ENCODE results near the gene NSUN2.
A peak's percentile ranks its signal among the peaks of the same experiment; 100 is the strongest.
"Not testable (repeated sequence)": the region's sequence is repeated elsewhere in the genome, so short reads cannot be mapped to it uniquely, and the experiment has no call there.

NSUN2 gene

GRCh38 chr5:6632888-6633468, at the start of gene NSUN2, which contains the start of gene SRD5A1:
Gene NSUN2, minus strand, starts transcription at chr5:6633044. Its CDS starts 65 bp downstream, at chr5:6632979.
Gene SRD5A1, plus strand, starts transcription at chr5:6633440. Its CDS starts 137 bp downstream, at chr5:6633577.
- peak; percentile 91 to 92 for ATAC-seq (replicated peaks)
- peaks cover 33 to 49% of the 10 kb centered on the region in 2 donors for H3K36me3 Mint-ChIP-seq
- peak within 1 kb of the TSS; percentile 99 for H3K27ac Mint-ChIP-seq
- no peaks in the 10 kb centered on the region for H3K27me3 Mint-ChIP-seq
- H3K4me1 Mint-ChIP-seq: peaks cover 26 to 38% of the 10 kb centered on the region in 2 donors
- no peaks in the 10 kb centered on the region for H3K9me3 Mint-ChIP-seq
- H3K4me3 Mint-ChIP-seq: peak within 1 kb of the TSS; percentile 93
- peak; percentile 89 for DNase-seq

GRCh38 chr5:6682239-6682638, 49.4 kb upstream of the NSUN2 start:
- no peak overlapping the region for H3K4me3 Mint-ChIP-seq
- DNase-seq (no peak), ATAC-seq (replicated peaks) (no peak)
- H3K4me1 Mint-ChIP-seq: peaks cover 0 to 2% of the 10 kb centered on the region in 2 donors
- H3K27me3 Mint-ChIP-seq: peaks cover 35 to 45% of the 10 kb centered on the region in 2 donors
- H3K27ac Mint-ChIP-seq: no peak overlapping the region
- peaks cover 3 to 7% of the 10 kb centered on the region in 2 donors for H3K36me3 Mint-ChIP-seq
- peaks cover 2 to 3% of the 10 kb centered on the region in 2 donors for H3K9me3 Mint-ChIP-seq

GRCh38 chr5:6681682-6682081, 48.8 kb upstream of the NSUN2 start:
- no peak for ATAC-seq (replicated peaks)
- no peak for DNase-seq
- H3K4me3 Mint-ChIP-seq: no peak overlapping the region
- peaks cover 1 to 2% of the 10 kb centered on the region in 2 donors for H3K4me1 Mint-ChIP-seq
- H3K9me3 Mint-ChIP-seq: peaks cover 3 to 4% of the 10 kb centered on the region in 2 donors
- peaks cover 33 to 42% of the 10 kb centered on the region in 2 donors for H3K27me3 Mint-ChIP-seq
- peaks cover 9% of the 10 kb centered on the region in 2 donors for H3K36me3 Mint-ChIP-seq
- H3K27ac Mint-ChIP-seq: no peak overlapping the region

GRCh38 chr5:6680922-6681321, 48.1 kb upstream of the NSUN2 start:
- H3K4me1 Mint-ChIP-seq: peaks cover 1 to 9% of the 10 kb centered on the region in 2 donors
- H3K27me3 Mint-ChIP-seq: peaks cover 25 to 34% of the 10 kb centered on the region in 2 donors
- H3K27ac Mint-ChIP-seq: no peak overlapping the region
- DNase-seq (no peak), ATAC-seq (replicated peaks) (no peak)
- H3K4me3 Mint-ChIP-seq: no peak overlapping the region
- peaks cover 4 to 9% of the 10 kb centered on the region in 2 donors for H3K9me3 Mint-ChIP-seq
- H3K36me3 Mint-ChIP-seq: peaks cover 12 to 16% of the 10 kb centered on the region in 2 donors

- DNase-seq: no peak
- H3K4me1 Mint-ChIP-seq: peaks cover 2 to 16% of the 10 kb centered on the region in 2 donors
- no peak overlapping the region for H3K4me3 Mint-ChIP-seq
- no peak overlapping the region for H3K27ac Mint-ChIP-seq
- peaks cover 10 to 14% of the 10 kb centered on the region in 2 donors for H3K27me3 Mint-ChIP-seq
- ATAC-seq (replicated peaks): no peak
- peaks cover 4 to 12% of the 10 kb centered on the region in 2 donors for H3K9me3 Mint-ChIP-seq
- peaks cover 21 to 29% of the 10 kb centered on the region in 2 donors for H3K36me3 Mint-ChIP-seq
Measured at GRCh38 chr5:6678385-6678784, 45.5 kb upstream of the NSUN2 start.

GRCh38 chr5:6676702-6677101, 43.9 kb upstream of the NSUN2 start:
- peak overlapping the region; percentile 9 for H3K27ac Mint-ChIP-seq
- no peak overlapping the region for H3K4me3 Mint-ChIP-seq
- DNase-seq: no peak
- H3K27me3 Mint-ChIP-seq: peaks cover 4 to 7% of the 10 kb centered on the region in 2 donors
- H3K36me3 Mint-ChIP-seq: peaks cover 22 to 39% of the 10 kb centered on the region in 2 donors
- ATAC-seq (replicated peaks): no peak
- peaks cover 2 to 16% of the 10 kb centered on the region in 2 donors for H3K4me1 Mint-ChIP-seq
- H3K9me3 Mint-ChIP-seq: peaks cover 4 to 12% of the 10 kb centered on the region in 2 donors

GRCh38 chr5:6675784-6676491, 43.1 kb upstream of the NSUN2 start:
- H3K27me3 Mint-ChIP-seq: no peaks in the 10 kb centered on the region
- ATAC-seq (replicated peaks) (peak; percentile 72 to 77), DNase-seq (no peak)
- H3K4me3 Mint-ChIP-seq: no peak overlapping the region
- H3K4me1 Mint-ChIP-seq: peaks cover 2 to 16% of the 10 kb centered on the region in 2 donors
- H3K27ac Mint-ChIP-seq: peak overlapping the region; percentile 60
- peaks cover 2 to 12% of the 10 kb centered on the region in 2 donors for H3K9me3 Mint-ChIP-seq
- H3K36me3 Mint-ChIP-seq: peaks cover 29 to 47% of the 10 kb centered on the region in 2 donors

- Mint-ChIP-seq H3K27ac (no peak overlapping the region), H3K9me3 (peaks cover 5 to 12% of the 10 kb centered on the region in 2 donors), H3K4me1 (peaks cover 2 to 16% of the 10 kb centered on the region in 2 donors), H3K36me3 (peaks cover 37 to 57% of the 10 kb centered on the region in 2 donors), H3K27me3 (no peaks in the 10 kb centered on the region), H3K4me3 (no peak overlapping the region)
- ATAC-seq (replicated peaks) (no peak), DNase-seq (no peak)
Measured at GRCh38 chr5:6674886-6675285, 42.0 kb upstream of the NSUN2 start.

- DNase-seq (no peak), ATAC-seq (replicated peaks) (no peak)
- Mint-ChIP-seq H3K27ac (no peak overlapping the region), H3K36me3 (peaks cover 42 to 62% of the 10 kb centered on the region in 2 donors), H3K27me3 (no peaks in the 10 kb centered on the region), H3K4me3 (no peak overlapping the region), H3K9me3 (peaks cover 5 to 12% of the 10 kb centered on the region in 2 donors), H3K4me1 (peaks cover 2 to 16% of the 10 kb centered on the region in 2 donors)
Measured at GRCh38 chr5:6674421-6674820, 41.6 kb upstream of the NSUN2 start.

GRCh38 chr5:6673963-6674362, 41.1 kb upstream of the NSUN2 start:
- no peak for ATAC-seq (replicated peaks)

GRCh38 chr5:6673031-6673430, 40.2 kb upstream of the NSUN2 start:
- H3K4me3 Mint-ChIP-seq: no peak overlapping the region
- no peak for ATAC-seq (replicated peaks)
- H3K27me3 Mint-ChIP-seq: no peaks in the 10 kb centered on the region
- peaks cover 51 to 72% of the 10 kb centered on the region in 2 donors for H3K36me3 Mint-ChIP-seq
- peaks cover 5 to 12% of the 10 kb centered on the region in 2 donors for H3K9me3 Mint-ChIP-seq
- H3K4me1 Mint-ChIP-seq: peaks cover 2 to 16% of the 10 kb centered on the region in 2 donors
- no peak for DNase-seq
- H3K27ac Mint-ChIP-seq: no peak overlapping the region

More at GRCh38 chr5:6673963-6674362, 41.1 kb upstream of the NSUN2 start:
- Mint-ChIP-seq H3K4me1 (peaks cover 2 to 16% of the 10 kb centered on the region in 2 donors), H3K27ac (no peak overlapping the region), H3K36me3 (peaks cover 47 to 67% of the 10 kb centered on the region in 2 donors), H3K9me3 (peaks cover 5 to 12% of the 10 kb centered on the region in 2 donors), H3K4me3 (no peak overlapping the region), H3K27me3 (no peaks in the 10 kb centered on the region)
- DNase-seq: no peak

- ATAC-seq (replicated peaks); H3K4me3 Mint-ChIP-seq; H3K9me3 Mint-ChIP-seq; DNase-seq; H3K27me3 Mint-ChIP-seq; H3K4me1 Mint-ChIP-seq; H3K27ac Mint-ChIP-seq: not testable (repeated sequence)
- peaks cover 54 to 75% of the 10 kb centered on the region in 2 donors for H3K36me3 Mint-ChIP-seq
Measured at GRCh38 chr5:6668717-6669116, 35.9 kb upstream of the NSUN2 start.

GRCh38 chr5:6667648-6668047, 34.8 kb upstream of the NSUN2 start:
- H3K4me3 Mint-ChIP-seq: no peak overlapping the region
- no peaks in the 10 kb centered on the region for H3K4me1 Mint-ChIP-seq
- H3K27ac Mint-ChIP-seq: no peak overlapping the region
- H3K36me3 Mint-ChIP-seq: peaks cover 59 to 74% of the 10 kb centered on the region in 2 donors
- H3K9me3 Mint-ChIP-seq: peaks cover 0 to 3% of the 10 kb centered on the region in 2 donors
- no peaks in the 10 kb centered on the region for H3K27me3 Mint-ChIP-seq
- no peak for DNase-seq
- ATAC-seq (replicated peaks): no peak

GRCh38 chr5:6666762-6667161, 33.9 kb upstream of the NSUN2 start:
- ATAC-seq (replicated peaks): no peak
- no peak for DNase-seq
- Mint-ChIP-seq H3K4me1 (no peaks in the 10 kb centered on the region), H3K27ac (no peak overlapping the region), H3K27me3 (no peaks in the 10 kb centered on the region), H3K4me3 (no peak overlapping the region), H3K9me3 (peaks cover 0 to 3% of the 10 kb centered on the region in 2 donors), H3K36me3 (peaks cover 67 to 80% of the 10 kb centered on the region in 2 donors)

Measured in stimulated activated naive B cell treated with anti-CD40 and anti-IgM and Interleukin-4, amounts not matched to agents 10 μg/mL and 1 μg/mL and 100 μg/mL, for 72 hours (primary cell).